ENCODE results near the gene NTM. TPM values are rescaled to one million over a fixed set of nuclear protein-coding genes. Genes with fewer than 3 reads are reported as not detected.

The NTM gene
- total and polyA plus RNA-seq, 10 donors = 0.13 to 1.6 (median 0.67) TPM

DNA sequence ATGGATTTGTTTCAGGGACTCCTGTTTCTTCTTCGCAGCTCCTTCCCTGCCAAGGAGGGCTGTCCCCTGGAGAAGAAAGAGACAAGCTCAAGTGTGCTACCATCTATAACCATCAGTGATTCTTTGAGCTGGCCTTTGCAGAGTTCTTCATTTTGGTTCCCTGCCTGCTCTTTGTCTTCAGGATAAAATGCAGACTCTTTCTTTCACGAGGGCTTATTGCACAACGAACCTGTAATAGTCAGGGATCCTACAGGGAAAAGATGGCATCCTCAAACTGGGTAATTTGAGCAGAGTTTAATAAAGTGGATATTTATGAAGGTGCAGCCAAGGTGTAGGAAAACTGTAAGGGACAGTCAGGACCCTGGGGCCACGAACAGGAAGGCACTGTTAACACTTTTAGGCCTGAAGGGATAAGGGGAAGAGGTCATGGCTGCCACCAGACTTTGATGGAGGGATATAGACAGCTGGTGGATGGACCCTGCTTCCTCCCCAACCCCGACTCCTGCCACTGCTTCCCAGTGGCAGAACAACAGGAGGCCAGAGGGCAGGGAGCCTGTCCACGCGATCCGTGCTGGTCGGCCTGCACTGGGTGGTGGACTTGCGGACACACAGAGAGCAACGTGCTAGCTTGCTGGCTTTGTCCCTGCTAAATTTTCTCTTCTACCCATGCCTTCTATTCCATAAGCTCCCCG, 767.0 kb downstream of the NTM start:
- Histone ChIP-seq H3K27me3 (replicated peaks in 1 of 7) (no peaks in the 10 kb centered on the region), H3K36me3 (no peaks in the 10 kb centered on the region), H3K27ac (no peak overlapping the region), H3K4me3 (no peak overlapping the region), H3K4me1 (no peaks in the 10 kb centered on the region), H3K9me3 (no peaks in the 10 kb centered on the region)
- TF ChIP-seq POLR2AphosphoS5 (IDR thresholded peaks at IDR 0.05) (no peak), POLR2A (IDR thresholded peaks at IDR 0.05) (no peak)
- TF ChIP-seq, protein P1, sequence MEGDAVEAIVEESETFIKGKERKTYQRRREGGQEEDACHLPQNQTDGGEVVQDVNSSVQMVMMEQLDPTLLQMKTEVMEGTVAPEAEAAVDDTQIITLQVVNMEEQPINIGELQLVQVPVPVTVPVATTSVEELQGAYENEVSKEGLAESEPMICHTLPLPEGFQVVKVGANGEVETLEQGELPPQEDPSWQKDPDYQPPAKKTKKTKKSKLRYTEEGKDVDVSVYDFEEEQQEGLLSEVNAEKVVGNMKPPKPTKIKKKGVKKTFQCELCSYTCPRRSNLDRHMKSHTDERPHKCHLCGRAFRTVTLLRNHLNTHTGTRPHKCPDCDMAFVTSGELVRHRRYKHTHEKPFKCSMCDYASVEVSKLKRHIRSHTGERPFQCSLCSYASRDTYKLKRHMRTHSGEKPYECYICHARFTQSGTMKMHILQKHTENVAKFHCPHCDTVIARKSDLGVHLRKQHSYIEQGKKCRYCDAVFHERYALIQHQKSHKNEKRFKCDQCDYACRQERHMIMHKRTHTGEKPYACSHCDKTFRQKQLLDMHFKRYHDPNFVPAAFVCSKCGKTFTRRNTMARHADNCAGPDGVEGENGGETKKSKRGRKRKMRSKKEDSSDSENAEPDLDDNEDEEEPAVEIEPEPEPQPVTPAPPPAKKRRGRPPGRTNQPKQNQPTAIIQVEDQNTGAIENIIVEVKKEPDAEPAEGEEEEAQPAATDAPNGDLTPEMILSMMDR (IDR thresholded peaks at IDR 0.05 in 8 of 11, conservative IDR thresholded peaks at IDR 0.05 in 3 of 11) = no peak
- no peak for DNase-seq
- WGBS, 5 donors = 80 to 91% (median 82%) methylated on average over 11 to 12 of the region's 12 CpGs
- intact Hi-C loops (cut with DNase I; ENCODE audit: low total_unique reads) = no loop called here

DNA sequence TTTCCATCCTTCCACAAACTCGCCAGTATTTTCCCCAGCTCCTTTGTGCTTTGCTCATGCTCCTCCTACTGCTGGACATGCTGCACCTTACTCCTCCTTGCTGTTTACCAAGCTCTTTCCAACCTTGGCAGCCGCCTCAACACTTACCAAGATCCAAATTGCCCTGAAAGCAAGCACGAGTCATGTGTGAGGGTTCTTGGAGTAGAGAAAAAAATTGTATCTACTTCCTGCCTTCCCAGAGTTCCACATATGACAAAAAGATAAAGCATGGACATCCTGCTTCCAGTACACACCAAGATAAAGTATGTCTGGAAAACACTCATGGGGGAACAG, 767.5 kb downstream of the NTM start:
- Histone ChIP-seq H3K36me3 (no peaks in the 10 kb centered on the region), H3K27ac (no peak overlapping the region), H3K4me3 (no peak overlapping the region), H3K4me1 (no peaks in the 10 kb centered on the region), H3K27me3 (replicated peaks in 1 of 7) (no peaks in the 10 kb centered on the region), H3K9me3 (no peaks in the 10 kb centered on the region)
- intact Hi-C loops (cut with DNase I; ENCODE audit: low total_unique reads) = no loop called here
- DNase-seq = no peak
- TF ChIP-seq, protein P1 (IDR thresholded peaks at IDR 0.05 in 8 of 11, conservative IDR thresholded peaks at IDR 0.05 in 3 of 11) = no peak
- TF ChIP-seq POLR2A (IDR thresholded peaks at IDR 0.05) = no peak
- no peak for TF ChIP-seq POLR2AphosphoS5 (IDR thresholded peaks at IDR 0.05)
- WGBS, 5 donors = 58 to 79% (median 68%) methylated on average over 3 of the region's 3 CpGs

DNA sequence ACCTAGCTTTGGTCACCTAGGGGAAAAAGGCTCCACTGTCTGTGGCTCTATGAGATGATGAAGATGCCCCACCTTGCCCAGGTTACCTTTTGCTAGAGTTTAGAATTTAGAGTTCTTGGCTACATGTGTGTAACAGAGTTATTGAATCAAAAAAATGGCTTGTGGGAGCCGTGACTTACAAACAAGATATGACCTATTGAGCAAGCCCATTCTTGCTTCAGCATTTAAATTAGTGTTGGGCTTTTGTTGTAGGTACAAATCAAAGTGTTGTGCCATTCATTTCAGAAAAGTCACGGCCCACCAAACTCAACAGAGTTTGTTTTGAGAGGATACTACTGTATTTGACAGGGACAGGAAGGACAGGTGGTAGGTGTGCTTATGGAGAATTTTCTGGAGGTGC, 768.8 kb downstream of the NTM start:
- no peak for DNase-seq
- no peaks in the 10 kb centered on the region for H3K9me3 ChIP-seq
- no peak overlapping the region for H3K4me3 ChIP-seq
- WGBS, 5 donors = 72 to 82% (median 79%) methylated on average over 2 of the region's 2 CpGs
- no peak overlapping the region for H3K27ac ChIP-seq
- no peaks in the 10 kb centered on the region for H3K27me3 ChIP-seq (replicated peaks in 1 of 7)
- H3K36me3 ChIP-seq = no peaks in the 10 kb centered on the region
- no peaks in the 10 kb centered on the region for H3K4me1 ChIP-seq
- intact Hi-C loops (cut with DNase I; ENCODE audit: low total_unique reads) = no loop called here
- TF ChIP-seq POLR2AphosphoS5 (IDR thresholded peaks at IDR 0.05) = no peak

DNA sequence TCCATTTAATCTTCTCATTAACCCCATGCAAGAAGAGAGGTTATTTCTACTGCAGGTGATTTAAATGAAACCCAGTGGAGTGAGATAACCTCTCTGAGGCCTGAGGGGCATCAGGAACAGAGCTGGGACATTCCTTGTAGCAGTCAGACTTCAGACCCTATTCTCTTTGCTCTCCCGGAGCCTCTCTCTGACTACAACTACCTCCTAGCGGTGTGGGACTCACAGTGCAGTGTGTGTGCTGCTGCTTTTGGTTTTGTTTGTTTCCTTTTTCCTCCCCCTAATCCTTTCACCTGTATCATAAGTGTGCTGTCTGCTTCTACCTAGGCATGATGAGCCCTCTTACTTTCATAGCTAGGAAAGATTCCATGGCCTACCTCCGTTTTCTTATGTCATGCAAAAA, 769.6 kb downstream of the NTM start:
- H3K4me3 ChIP-seq = no peak overlapping the region
- intact Hi-C loops (cut with DNase I; ENCODE audit: low total_unique reads) = no loop called here
- no peak overlapping the region for H3K27ac ChIP-seq
- H3K36me3 ChIP-seq = no peaks in the 10 kb centered on the region
- 81 to 94% (median 85%) methylated on average over 3 of the region's 3 CpGs for WGBS, 5 donors
- H3K27me3 ChIP-seq (replicated peaks in 1 of 7) = no peaks in the 10 kb centered on the region
- TF ChIP-seq, protein P1 (IDR thresholded peaks at IDR 0.05 in 8 of 11, conservative IDR thresholded peaks at IDR 0.05 in 3 of 11) = no peak
- TF ChIP-seq POLR2AphosphoS5 (IDR thresholded peaks at IDR 0.05) (no peak), POLR2A (IDR thresholded peaks at IDR 0.05) (no peak)
- no peaks in the 10 kb centered on the region for H3K9me3 ChIP-seq
- no peaks in the 10 kb centered on the region for H3K4me1 ChIP-seq
- DNase-seq = no peak

DNA sequence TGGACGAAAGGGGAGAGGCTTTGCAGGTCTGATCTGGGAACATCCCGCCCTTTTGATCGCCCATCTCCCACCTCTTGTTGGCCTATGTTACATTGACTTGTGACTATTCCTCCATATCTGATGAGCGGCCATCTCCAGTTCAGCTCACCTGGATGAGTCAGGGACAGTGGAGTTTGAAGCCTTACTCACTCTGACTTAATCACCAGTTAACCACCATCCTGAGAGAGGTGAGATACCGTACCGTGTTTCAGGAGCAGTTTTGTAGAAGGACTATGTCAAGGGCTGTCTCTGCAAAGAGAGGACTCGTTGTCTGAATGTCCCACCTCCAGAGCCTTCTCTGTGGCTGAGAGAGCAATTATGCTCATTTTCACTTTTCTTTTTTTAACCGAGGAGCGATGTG, 771.7 kb downstream of the NTM start:
- H3K36me3 ChIP-seq = no peaks in the 10 kb centered on the region
- WGBS, 5 donors = 87 to 92% (median 89%) methylated on average over 9 of the region's 9 CpGs
- no peaks in the 10 kb centered on the region for H3K9me3 ChIP-seq
- no peaks in the 10 kb centered on the region for H3K27me3 ChIP-seq (replicated peaks in 1 of 7)
- H3K27ac ChIP-seq = no peak overlapping the region
- no peak for DNase-seq
- intact Hi-C loops (cut with DNase I; ENCODE audit: low total_unique reads) = no loop called here
- H3K4me3 ChIP-seq = no peak overlapping the region
- H3K4me1 ChIP-seq = no peaks in the 10 kb centered on the region
- TF ChIP-seq POLR2AphosphoS5 (IDR thresholded peaks at IDR 0.05) = no peak
- TF ChIP-seq, protein P1 (IDR thresholded peaks at IDR 0.05 in 8 of 11, conservative IDR thresholded peaks at IDR 0.05 in 3 of 11) = no peak
- TF ChIP-seq POLR2A (IDR thresholded peaks at IDR 0.05) = no peak

All from spleen (tissue), 11 donors.